Suppressor macrophage treated with lipopolysaccharide for 1 hour (primary cell): ENCODE data around the gene DERL2.

Experiments used
- DNase-seq, 3 donors: peaks; one replicate each; pipeline ENCODE4 v3.0.0-alpha.2; 2020 to 2022

The DERL2 gene

DNA sequence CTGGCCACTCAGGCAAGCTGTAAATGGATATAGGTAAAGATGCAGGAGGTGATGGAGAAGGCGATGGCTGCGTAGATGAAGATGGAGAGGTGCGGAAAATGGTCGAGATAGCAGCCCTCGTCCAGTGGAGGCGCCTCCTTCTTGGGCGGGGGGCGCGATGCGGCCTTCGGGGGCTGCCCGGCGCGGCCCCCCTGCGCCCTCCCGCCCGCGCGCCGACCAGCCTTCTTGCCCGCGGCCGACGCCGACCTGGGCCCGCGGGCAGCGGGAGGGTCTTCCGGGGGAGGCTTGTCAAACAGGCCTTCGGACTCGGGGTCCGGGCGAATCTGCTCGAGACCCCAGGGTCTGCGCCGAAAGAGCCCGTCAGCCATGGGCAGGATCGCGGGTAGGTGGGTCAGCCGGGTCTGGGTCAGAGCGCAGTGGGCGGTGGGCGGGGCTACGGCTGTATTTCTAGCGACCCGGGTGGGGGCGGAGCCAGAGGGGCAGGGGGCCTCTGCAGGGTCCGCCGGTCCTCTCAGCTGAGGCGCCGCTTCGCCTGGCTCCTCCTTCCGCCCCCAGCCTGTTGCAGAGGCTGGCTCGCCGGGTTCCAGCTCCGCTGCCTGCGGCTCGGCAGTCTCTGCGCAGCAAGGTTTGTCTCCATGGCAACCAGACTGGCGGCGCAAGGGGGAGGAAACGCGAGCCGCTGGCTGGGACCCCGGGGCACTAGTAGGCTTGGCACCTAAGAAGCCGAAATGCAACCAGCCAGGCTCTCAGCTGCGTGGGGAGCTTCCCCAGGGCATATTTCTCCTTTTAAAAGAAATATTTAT, 14.8 kb upstream of the DERL2 start:
- peak; percentile 44 to 69 (median 59) for DNase-seq

DNA sequence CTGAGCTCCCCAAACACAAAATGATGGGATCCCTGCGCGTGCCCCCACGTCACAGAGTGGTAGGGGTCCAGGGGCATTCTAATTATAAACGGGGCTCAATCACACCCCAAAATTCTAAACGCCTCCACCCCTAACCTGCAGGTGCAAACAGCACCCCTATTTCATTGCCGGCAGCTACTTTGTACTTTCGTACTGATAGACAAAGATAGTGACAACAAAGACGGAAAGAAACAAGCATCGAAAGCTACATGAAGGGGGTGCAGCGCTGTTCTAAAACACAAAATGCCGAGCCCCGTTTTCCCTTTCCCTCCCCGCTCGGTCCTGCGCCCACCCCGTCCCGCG, 14.2 kb upstream of the DERL2 start:
- no peak for DNase-seq

DNA sequence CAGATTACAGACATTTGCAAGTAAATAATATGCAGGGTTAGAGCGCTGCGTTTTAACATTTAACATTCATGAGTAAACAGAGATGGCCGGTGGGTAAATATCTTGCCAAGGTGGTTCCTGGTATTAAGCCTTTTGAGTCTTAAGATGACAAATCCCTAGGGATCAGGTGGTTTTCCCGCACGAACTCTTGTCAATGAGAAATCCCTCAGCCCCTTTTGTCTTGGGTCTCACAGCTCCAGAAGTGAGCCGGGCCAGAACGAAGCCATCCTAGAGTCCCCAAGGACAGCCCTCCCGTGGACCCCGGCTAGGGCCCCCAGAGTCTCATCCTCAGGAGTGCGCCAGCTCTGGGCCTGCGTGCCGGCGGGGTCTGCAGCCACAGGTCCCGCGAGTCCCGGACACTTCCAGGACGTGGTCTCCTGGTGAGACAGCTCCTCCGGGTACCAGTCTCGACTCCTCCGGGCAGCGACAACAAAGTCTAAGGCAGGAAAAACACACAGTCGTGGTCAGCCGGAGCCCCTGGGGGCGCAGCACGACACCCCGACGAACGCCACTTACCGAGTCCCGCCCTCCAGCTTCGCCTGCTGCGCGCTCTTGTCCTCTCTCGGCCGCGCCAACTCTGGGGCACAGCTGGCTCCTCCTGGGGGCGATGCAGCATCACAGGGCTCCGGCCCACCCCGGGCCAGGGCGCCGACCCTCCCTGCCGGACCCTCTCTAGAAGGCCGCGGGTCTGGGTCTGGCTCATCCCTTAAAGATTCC, 13.7 kb upstream of the DERL2 start:
- no peak for DNase-seq

DNA sequence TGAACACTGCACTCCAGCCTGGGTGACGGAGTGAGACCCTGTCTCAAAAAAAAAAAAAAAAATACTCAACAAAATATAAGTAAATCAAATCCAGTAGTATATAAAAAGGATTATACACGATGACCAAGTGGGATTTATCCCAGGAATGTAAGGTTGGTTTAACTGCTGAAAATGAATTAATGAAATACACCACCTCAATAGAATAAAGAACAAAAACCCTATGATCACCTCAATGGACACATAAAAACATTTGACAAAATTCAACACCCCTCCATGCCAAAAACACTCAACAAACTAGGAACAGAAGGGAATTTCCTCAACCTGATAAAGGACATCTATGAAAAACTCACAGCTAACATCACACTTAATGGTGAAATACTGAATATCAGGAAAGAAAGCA, 7.0 kb upstream of the DERL2 start:
- DNase-seq, result no peak

DNA sequence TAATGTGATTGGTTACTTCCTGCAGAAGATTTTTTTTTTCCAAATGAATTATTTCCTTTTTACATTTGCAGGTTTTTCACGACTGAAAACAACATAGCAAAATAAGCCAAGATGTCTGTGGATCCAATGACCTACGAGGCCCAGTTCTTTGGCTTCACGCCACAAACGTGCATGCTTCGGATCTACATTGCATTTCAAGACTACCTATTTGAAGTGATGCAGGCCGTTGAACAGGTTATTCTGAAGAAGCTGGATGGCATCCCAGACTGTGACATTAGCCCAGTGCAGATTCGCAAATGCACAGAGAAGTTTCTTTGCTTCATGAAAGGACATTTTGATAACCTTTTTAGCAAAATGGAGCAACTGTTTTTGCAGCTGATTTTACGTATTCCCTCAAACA, 2.8 kb upstream of the DERL2 start:
- DNase-seq, result no peak

DNA sequence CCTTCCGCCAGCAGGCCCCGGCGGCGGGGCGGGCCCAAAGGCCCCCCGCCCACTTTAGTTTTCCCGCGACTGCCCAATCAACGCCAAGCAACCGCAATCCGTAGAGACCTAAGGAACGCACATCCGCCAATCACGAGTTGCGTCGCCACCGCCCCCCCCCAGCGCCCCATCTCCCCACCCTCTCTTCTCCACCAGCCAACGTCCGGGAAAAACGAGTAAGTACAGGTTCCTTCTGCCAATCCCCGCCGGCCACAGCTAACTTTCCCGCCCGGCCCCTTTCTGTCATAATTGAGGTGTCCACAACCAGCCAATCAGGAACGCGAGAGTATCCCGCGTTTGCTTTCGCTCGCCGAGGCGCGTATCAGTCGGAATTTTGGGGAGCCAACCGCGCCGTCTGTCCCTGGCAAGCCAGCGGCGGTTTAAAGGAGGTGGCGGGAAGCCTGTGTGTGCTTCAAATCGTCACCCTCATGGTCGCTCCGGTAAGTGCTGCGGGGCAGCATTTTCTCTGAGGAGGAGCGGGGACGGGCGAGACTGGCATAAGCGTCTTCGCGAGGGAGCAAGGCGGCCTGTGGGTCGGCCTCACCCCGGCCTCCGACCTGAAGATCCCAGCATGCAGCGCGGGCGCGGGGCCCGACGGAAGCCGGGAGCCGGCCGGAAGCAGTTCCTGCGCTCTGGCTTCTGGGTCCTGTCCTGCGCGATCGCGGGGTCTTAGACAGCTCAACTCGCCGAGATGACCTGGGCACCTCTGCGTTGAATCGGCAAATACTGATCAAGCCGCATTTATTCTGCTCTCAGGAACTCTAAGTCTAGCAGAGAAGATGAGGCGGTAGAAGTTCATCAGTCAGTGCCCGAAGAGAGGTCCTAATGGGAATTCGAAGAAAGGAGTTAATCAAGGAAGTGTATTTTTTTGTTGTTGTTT, 487 bp upstream of the DERL2 start, which contains the start of gene MIS12:
Gene MIS12, plus strand, starts transcription at position 361 of the 919 bp plus-strand sequence. CDS start 2,297 bp downstream, outside the sequence.
- peak; percentile 99 for DNase-seq

DNA sequence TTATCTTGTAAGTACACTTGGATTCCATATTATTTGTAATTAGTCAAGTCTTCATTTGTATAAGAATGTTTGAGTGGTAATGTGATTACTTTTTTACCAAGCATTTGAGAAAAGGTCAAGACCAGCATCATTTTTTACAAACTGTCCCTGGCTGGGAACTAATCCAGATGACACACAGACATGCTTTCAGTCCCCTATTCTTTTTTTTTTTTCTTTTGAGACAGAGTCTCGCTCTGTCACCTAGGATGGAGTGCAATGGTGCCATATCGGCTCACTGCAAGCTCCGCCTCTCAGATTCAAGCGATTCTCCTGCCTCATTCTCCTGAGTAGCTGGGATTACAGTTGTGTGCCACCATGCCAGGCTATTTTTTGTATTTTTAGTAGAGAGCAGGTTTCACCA, 4.5 kb downstream of the DERL2 start:
- no peak for DNase-seq

DNA sequence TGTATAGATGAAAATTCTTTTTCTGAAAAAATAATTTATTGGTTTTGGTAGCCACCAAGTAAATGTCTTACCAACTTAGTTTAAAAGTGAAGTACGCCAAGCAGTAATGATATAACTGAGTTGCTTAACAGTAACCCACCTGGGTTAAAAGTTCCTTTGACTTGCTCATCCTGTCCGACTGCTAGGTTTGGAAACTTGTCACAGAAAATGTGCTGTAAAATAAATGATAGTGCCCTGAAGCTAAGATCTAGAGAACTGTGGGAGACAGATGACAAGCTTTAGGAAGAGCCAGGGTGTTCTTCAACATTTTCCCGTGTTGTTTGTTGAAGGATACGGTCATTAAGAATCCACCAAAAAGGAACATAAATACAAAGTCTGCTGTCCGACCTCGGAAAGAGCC, 5.0 kb downstream of the DERL2 start:
- no peak for DNase-seq

DNA sequence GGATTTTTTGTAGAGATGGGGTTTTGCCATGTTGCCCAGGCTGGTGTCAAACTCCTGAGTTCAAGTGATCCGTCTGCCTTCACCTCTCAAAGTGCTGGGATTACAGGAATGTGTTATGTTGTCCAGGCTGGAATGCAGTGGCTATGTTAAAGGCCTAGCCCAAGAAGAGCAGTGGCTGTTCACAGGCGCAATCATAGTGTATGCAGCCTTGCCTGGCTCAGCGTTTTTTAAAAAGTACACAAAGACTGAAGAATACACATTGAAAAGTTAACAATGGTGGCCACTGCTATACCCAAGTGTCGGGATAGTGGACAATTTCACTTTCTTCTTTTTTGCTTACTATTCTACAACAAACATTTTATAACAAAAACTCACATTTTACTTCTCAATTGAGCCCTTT, 7.0 kb downstream of the DERL2 start:
- DNase-seq, result no peak

DNA sequence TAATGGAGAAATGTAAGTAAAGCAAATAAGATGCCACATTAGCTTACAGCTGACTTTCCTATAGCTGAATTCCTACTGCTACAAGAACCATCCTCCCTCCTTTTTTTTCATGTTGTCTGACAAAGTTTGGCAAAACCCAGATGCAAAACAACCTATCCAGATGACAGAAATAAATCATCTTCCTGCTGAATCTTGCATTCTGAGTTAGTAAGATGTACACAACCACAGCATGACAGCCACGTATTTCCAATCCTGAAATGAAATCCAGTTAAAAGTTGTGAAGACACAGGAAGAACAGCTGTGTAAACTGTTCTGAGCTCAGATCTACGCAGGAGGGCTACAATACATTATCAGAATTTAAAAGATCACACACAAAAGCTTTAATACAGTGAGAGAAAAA, 12.1 kb downstream of the DERL2 start:
- DNase-seq, result no peak

DNA sequence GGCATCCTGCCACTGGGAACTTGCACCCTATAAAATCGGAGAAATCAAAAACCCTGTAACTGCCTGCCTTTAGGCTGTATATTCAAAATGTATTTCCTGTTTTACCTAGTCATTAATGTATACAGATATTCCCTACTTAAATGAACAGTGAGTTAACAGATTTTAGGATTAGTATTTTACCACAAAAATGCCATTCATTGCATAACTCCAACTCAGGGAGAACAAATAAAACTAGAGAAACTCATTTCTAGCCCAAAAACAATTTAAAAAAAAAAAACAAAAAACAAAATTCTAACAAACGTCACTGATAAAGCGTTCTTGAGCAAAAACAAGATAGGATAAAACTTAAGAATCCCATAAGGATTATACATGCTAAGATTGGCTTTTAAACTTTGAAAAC, 13.5 kb downstream of the DERL2 start:
- no peak for DNase-seq

DNA sequence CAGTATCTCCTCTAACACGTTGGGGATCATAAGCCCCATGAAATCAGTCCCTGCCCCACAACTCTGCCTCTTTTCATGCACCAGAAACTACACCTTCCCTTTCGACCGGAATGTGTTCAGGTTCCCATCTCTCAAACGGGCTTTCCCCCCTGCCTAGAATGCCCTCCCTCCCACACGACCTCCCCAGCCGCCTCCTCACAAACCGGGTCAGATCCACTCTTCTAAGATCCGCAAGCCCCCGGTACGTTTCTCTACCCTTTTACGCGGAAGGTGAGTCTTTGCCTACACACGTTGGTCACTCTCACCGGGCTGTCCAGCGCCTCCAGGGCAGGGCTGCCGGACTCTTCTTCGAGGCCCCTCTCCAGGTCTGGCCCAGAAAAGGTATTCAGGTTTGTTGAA, 17.9 kb downstream of the DERL2 start:
- peak in 2 of 3 donors; percentile 23 to 26 for DNase-seq

DNA sequence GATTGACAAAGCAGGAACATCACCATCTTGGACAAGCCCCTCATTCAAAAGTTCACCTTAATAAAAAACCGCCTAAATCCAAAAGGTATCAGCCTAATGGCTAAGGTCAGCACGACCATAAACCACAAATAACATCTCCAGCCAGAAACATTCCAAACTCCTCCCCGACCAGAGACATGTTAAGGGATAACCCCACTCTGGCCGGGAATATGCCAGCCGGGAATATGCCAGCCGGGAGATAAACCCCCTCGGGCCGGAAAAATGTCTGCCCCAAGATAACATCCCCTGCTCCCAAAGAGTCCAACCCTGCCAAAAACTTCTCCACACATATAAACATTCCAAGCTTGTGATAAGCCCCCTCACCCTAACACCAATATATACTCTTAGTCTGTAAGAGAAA, 18.6 kb downstream of the DERL2 start:
- DNase-seq, result no peak

DNA sequence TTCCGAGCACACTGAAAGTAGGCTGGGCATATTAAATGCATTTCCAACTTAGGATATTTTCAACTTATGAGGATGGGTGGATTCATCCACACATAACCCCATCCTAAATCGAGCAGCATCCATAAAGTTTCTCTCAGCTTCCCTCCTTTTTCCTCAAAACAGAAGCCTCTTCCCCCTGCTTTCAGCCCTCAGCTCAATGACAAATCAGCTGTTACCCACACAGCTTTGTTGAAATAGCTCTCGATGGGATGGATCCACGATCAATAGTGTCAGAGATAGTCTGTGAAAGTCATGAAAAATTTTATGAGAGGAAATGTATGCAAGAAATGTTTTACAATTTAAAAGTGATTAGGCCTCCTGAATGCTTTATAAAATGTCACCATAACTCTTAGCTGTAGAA, 19.7 kb downstream of the DERL2 start:
- DNase-seq, result no peak

DNA sequence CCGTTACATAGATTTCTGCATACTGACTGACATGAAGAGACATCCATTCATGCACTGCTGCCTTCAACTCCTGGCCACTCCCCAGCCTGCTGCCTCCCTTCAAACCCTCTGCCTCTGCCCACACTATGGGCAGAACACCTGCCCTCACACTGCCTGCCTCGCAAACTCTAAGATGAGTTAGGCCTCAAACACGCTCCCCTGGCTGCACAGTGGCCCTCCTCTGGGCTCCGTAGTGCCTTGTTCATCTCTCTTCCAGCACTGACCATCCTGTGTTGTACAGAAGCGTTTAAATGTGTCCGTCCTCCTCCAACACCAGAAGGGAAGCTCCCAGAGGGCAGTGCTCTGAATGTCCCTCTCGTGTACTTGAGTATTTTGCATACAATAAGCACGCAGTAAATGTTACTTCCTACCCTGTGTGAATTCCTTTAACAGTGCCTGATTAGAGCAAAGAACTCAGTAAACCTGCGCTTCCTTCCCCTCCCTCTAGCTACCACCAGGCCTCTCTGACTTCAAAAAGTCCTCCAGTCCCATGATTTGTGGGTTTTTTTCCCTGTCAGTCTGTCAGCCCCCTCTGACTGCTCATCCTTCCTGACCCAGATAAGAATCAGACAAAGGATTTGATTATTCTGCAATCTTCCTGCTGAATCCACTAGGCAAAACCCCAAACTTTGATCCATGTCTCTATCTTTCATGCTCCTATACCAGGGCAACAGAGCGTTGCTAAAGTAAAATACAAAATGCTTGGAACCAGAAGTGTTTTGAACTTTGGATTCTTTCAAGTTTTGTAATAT, 21.1 kb downstream of the DERL2 start:
- DNase-seq, result no peak

DNA sequence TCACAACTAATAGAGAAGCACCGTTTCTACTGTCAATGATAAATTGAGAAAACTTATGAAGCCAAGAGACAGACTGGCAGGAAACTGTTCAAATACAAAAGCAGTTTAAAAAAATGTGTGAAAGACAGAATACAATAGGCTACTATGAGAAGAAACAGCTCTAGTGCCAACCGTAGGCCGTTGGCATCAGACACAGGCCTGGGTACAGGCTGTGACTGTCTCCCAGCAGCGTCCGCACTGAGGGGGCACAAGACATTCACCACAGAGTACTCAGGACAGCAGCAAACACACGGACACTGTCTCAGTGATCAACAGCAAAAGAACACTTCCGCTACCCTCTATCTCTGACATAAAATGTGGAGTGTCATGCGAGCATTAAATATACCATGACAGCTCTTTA, 39.2 kb downstream of the DERL2 start:
- DNase-seq, result no peak

DNA sequence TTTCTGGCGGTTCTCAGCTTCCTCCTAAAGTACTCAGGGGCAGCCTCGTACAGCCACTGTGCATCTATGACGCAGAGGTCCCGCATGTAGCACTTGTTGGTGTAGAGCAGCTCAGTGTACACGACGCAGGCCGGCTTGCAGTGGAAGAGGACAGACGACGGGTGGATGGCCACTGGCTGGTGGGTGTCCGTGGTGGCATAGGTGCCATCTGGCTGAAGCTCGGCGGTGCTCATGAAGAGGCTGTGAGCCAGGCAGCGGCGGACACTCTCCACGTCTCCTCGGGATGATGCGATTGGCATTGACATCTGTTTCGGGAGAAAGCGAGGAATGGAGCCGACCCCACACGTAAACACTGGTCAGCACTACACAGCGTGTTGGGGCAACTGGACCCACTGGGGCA, 41.8 kb downstream of the DERL2 start:
- no peak for DNase-seq

DNA sequence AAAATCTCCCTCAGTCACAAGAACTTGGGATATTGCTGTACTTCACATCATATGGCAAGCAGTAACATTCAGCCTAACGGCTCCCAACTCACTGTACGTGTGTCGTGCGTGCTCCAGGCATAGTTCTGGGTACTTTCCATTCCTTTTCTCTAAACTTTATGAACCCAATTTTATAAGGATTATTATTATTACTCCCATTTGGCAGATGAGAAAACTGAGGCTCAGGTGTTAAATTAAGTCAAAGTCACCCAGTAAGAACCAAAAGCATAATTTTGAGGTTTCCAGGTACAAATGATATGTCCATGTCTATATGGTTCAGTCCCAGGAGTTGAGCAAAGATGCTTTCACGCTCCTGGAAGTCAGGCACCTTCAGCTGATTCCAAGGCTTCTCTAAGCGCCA, 42.2 kb downstream of the DERL2 start:
- DNase-seq, result no peak

DNA sequence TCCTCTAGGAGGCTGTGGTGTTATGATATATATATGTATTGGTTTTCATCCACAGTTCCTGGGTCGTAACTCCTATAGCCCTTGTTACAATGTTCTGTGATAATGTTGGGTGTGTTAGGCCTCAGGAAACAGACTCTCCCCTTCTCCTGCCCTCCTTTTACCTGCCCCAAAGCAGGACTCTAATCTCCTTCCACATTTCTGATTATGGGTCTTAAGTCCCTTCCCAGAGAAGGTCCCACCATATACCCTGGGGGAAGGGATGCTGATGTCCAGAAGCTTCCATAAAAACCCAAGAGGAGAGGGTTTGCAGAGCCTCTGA, 46.6 kb downstream of the DERL2 start:
- peak in 1 of 3 donors; percentile 0 for DNase-seq

DNA sequence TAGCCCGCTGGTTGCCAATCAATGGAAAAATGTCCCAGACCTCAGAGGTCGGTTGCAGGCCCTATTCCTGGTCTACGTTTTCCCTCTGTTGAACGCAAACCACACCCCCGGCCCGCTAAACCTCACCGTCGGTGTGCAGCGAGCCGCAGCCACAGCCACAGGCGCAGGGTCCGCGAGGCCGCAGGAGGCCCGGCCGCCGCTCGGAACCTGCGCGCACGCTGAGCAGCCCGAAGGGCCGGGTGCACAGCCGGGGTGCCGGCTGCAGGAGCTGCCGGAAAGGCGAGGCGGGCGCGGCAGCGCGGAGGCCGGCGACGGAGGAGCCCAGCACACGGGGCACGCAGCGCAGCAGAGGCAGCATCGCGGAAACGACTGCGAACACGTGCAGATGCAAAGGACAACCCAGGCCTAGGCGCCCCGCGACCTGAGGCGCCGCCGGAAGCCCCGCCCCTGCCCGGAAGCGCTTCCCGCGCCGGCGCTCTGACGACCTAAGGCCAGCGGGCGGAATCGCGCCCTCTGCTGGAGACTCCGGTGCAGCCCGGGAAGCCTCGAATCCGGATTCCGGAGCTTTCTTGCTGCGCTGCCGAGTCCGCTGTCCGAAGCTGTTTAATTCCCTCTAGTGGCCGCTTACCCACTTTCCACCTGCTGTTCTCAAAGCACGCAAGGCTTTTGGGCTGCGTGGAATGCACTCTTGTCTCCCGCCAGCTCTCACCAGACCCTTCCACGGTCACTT, 47.1 kb downstream of the DERL2 start, which contains the start of gene C1QBP:
Gene C1QBP, minus strand, starts transcription at position 440 of the 730 bp plus-strand sequence. Its CDS starts 82 bp downstream, at position 358.
- peak; percentile 97 to 99 (median 98) for DNase-seq

DNA sequence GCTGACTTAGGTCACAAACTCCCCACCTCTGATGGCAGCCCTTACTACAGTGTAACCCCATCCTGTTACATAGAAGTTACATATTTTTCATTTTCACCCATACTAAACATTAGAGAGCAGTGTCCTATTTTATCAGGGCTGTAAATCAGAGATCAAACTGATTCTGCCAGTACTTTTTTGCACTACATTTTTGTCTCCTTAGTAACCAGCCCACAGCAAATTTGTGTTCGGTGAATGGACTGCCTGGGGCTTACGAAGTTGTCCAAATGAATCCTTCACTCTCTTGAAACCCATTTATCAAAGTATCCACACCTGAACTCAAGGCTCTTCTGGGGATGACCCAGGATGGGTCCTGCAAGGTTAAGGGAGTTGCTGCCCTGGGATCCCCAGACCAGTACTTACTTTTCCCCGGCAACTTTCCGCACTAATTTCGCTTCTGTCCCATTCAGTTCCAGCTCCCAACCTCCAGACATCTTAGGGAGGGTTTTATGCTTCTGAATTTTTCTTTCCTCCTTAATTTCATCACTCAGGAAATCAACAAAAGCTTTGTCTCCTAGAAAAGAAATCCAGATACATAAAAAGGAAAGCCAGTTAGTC, 48.2 kb downstream of the DERL2 start:
- no peak for DNase-seq
